H1 (cell line): Measurements from ENCODE around the gene LSM14B. TPM values are rescaled to one million over a fixed set of nuclear protein-coding genes. Genes with fewer than 3 reads are reported as not detected.

Experiments used
- CTCF ChIA-PET: fragments of 300-600 bp; sonication (Branson Sonifier 250); formaldehyde crosslinking; loops from one replicate; lab custom pipeline; 2021; ENCODE audit not compliant: partially characterized antibody; lab: Charles Lee
- POLR2A ChIA-PET: fragments of 300-600 bp; sonication (Branson Sonifier 250); formaldehyde crosslinking; loops from one replicate; lab custom pipeline; 2021; ENCODE audit warnings: inconsistent platforms; ENCODE audit not compliant: partially characterized antibody; lab: Charles Lee
- DNase-seq, 2 experiments: peaks; one replicate each; pipeline versions ENCODE4 v3.0.0 to v3.0.0-alpha.2; 2010 to 2022; ENCODE audit warnings: low spot score in 2 of 2, low read depth in 1 of 2, mixed read lengths in 1 of 2
- FAIRE-seq: peaks from 2 replicates; lab custom pipeline; 2011; peaks lifted over from hg19 to GRCh38; lab: Jason Lieb, UNC
- H2AFZ ChIP-seq: 2 replicates; pipeline ENCODE4 v1.8.1; 2012; ENCODE audit warnings: low read length, inconsistent platforms
- H2AK5ac ChIP-seq: 2 replicates; pipeline ENCODE4 v1.6.1; 2013; ENCODE audit warnings: low read depth, low read length
- H2BK120ac ChIP-seq: replicated peaks from 2 replicates; pipeline ENCODE3; 2013; ENCODE audit warnings: low read depth, low read length, inconsistent platforms
- H2BK12ac ChIP-seq: 2 replicates; pipeline ENCODE4 v1.6.1; 2013; ENCODE audit warnings: low read depth, low read length
- H2BK15ac ChIP-seq: 2 replicates; pipeline ENCODE4 v1.6.1; 2013; ENCODE audit warnings: low read length
- H2BK20ac ChIP-seq: 2 replicates; pipeline ENCODE4 v1.6.1; 2013; ENCODE audit warnings: low read length
- H2BK5ac ChIP-seq: 2 replicates; pipeline ENCODE4 v1.6.1; 2013; ENCODE audit warnings: low read depth, low read length
- H3K14ac ChIP-seq: 2 replicates; pipeline ENCODE4 v1.6.1; 2013; ENCODE audit warnings: inconsistent platforms; ENCODE audit not compliant: insufficient read length
- H3K18ac ChIP-seq: 2 replicates; pipeline ENCODE4 v1.6.1; 2013; ENCODE audit warnings: low read length; ENCODE audit errors: extremely low read depth
- H3K23ac ChIP-seq: 2 replicates; pipeline ENCODE4 v1.6.1; 2013; ENCODE audit warnings: inconsistent platforms; ENCODE audit not compliant: insufficient read length
- H3K23me2 ChIP-seq: 2 replicates; pipeline ENCODE4 v1.6.1; 2013; ENCODE audit warnings: low read depth, low read length
- H3K27ac ChIP-seq: 2 replicates; pipeline ENCODE4 v1.6.1; 2011; ENCODE audit warnings: low read depth, low read length, inconsistent platforms
- H3K27me3 ChIP-seq, 4 experiments: replicated peaks in 1 of 4; 1 replicate in 1 of 4; 2 replicates in 3 of 4; pipeline versions ENCODE4 v1.6.1 to v1.8.1; 2011 to 2013; ENCODE audit warnings: low read length in 3 of 4, mild to moderate bottlenecking in 3 of 4, inconsistent platforms in 2 of 4, mixed read lengths in 2 of 4, moderate library complexity in 1 of 4; ENCODE audit not compliant: control insufficient read depth in 3 of 4, insufficient read depth in 3 of 4; ENCODE audit errors: extremely low read depth in 1 of 4
- H3K36me3 ChIP-seq, 4 experiments: 2 replicates each; pipeline versions ENCODE4 v1.6.1 to v1.8.1; 2011 to 2013; ENCODE audit warnings: mild to moderate bottlenecking in 4 of 4, low read length in 3 of 4, moderate library complexity in 2 of 4, control low read depth in 1 of 4, inconsistent platforms in 1 of 4; ENCODE audit not compliant: insufficient read depth in 4 of 4, control insufficient read depth in 2 of 4
- H3K4ac ChIP-seq: replicated peaks from 2 replicates; pipeline ENCODE3; 2013; ENCODE audit warnings: low read length, low read depth, mixed read lengths, inconsistent platforms; ENCODE audit not compliant: insufficient read length
- H3K4me1 ChIP-seq, 4 experiments: replicated peaks in 1 of 4; 1 replicate in 1 of 4; 2 replicates in 3 of 4; pipeline versions ENCODE4 v1.6.1 to v1.8.1; 2011 to 2013; ENCODE audit warnings: low read length in 3 of 4, inconsistent platforms in 2 of 4, mixed read lengths in 1 of 4; ENCODE audit not compliant: insufficient read depth in 4 of 4, control insufficient read depth in 3 of 4
- H3K4me2 ChIP-seq, 2 experiments: 2 replicates each; pipeline versions ENCODE4 v1.6.1 to v1.8.1; 2011 to 2013; ENCODE audit warnings: low read depth in 2 of 2, low read length in 2 of 2, control low read depth in 1 of 2, inconsistent platforms in 1 of 2, mild to moderate bottlenecking in 1 of 2; ENCODE audit not compliant: insufficient read depth in 1 of 2
- H3K4me3 ChIP-seq, 4 experiments: fragments of 200-600, 300-600 bp in 1 of 4; sonication (generic), shearing (Covaris generic), sonication (Bioruptor Twin) in 1 of 4; 2 replicates each; pipeline versions ENCODE4 v1.5.1 to v1.8.1; 2011 to 2016; ENCODE audit warnings: low read length in 4 of 4, low read depth in 3 of 4, control low read depth in 2 of 4, inconsistent platforms in 2 of 4, mild to moderate bottlenecking in 2 of 4, mixed read lengths in 1 of 4, moderate library complexity in 1 of 4; ENCODE audit not compliant: insufficient read depth in 2 of 4; ENCODE audit errors: extremely low read depth in 1 of 4
- H3K56ac ChIP-seq: replicated peaks from 2 replicates; pipeline ENCODE3; 2013; ENCODE audit warnings: low read depth, mild to moderate bottlenecking, mixed read lengths, low read length, inconsistent platforms; ENCODE audit not compliant: insufficient read length
- H3K79me1 ChIP-seq: 2 replicates; pipeline ENCODE4 v1.6.1; 2013; ENCODE audit warnings: low read depth, low read length, control low read depth
- H3K79me2 ChIP-seq, 2 experiments: 2 replicates each; pipeline versions ENCODE4 v1.6.1 to v1.8.1; 2012 to 2013; ENCODE audit warnings: low read length in 2 of 2, mild to moderate bottlenecking in 2 of 2, inconsistent platforms in 1 of 2; ENCODE audit not compliant: insufficient read depth in 2 of 2, control insufficient read depth in 1 of 2
- H3K9ac ChIP-seq, 4 experiments: replicated peaks in 1 of 4; 1 replicate in 1 of 4; 2 replicates in 3 of 4; pipeline versions ENCODE4 v1.6.1 to v1.8.1; 2011 to 2013; ENCODE audit warnings: low read depth in 3 of 4, low read length in 3 of 4, control low read depth in 2 of 4, mild to moderate bottlenecking in 2 of 4, moderate library complexity in 2 of 4, inconsistent platforms in 1 of 4; ENCODE audit errors: extremely low read depth in 1 of 4
- H3K9me3 ChIP-seq, 2 experiments: 2 replicates each; pipeline versions ENCODE4 v1.6.1 to v1.8.1; 2012 to 2013; ENCODE audit warnings: mild to moderate bottlenecking in 2 of 2, moderate library complexity in 2 of 2, control low read depth in 1 of 2, inconsistent platforms in 1 of 2, low read depth in 1 of 2, low read length in 1 of 2, mixed read lengths in 1 of 2; ENCODE audit not compliant: insufficient read depth in 2 of 2
- H4K20me1 ChIP-seq, 2 experiments: replicated peaks in 1 of 2; 2 replicates each; pipeline versions ENCODE3 to v1.8.1; 2011 to 2013; ENCODE audit warnings: inconsistent platforms in 2 of 2, low read length in 2 of 2, mild to moderate bottlenecking in 1 of 2; ENCODE audit not compliant: insufficient read depth in 2 of 2, control insufficient read depth in 1 of 2
- H4K5ac ChIP-seq: 2 replicates; pipeline ENCODE4 v1.6.1; 2013; ENCODE audit warnings: low read length, low read depth, mixed read lengths, inconsistent platforms; ENCODE audit not compliant: insufficient read length
- H4K8ac ChIP-seq: 2 replicates; pipeline ENCODE4 v1.8.0; 2013; ENCODE audit warnings: mild to moderate bottlenecking, moderate library complexity, low read length, inconsistent platforms; ENCODE audit not compliant: insufficient read depth; ENCODE audit errors: extremely low read depth
- H4K91ac ChIP-seq: replicated peaks from 2 replicates; pipeline ENCODE3; 2013; ENCODE audit warnings: low read length, mixed read lengths, inconsistent platforms; ENCODE audit not compliant: insufficient read length
- BRCA1 ChIP-seq: IDR thresholded peaks from 2 replicates; pipeline ENCODE4 v1.6.1; 2012; ENCODE audit warnings: low read depth, low read length, improper control_type of control experiment
- CHD1 ChIP-seq: IDR thresholded peaks from 2 replicates; pipeline ENCODE4 v1.6.1; 2012; ENCODE audit warnings: low read depth, low read length, improper control_type of control experiment
- JUN ChIP-seq: IDR thresholded peaks from 2 replicates; pipeline ENCODE4 v1.6.1; 2011; ENCODE audit warnings: low read depth, mild to moderate bottlenecking, improper control_type of control experiment, low read length
- KDM1A ChIP-seq: fragments of 200-600, 300-600 bp; sonication (generic); IDR thresholded peaks from 2 replicates; pipeline ENCODE4 v1.7.1; 2016; ENCODE audit warnings: mild to moderate bottlenecking, low read length, borderline replicate concordance
- MAX ChIP-seq: IDR thresholded peaks from 2 replicates; pipeline ENCODE4 v1.6.1; 2012; ENCODE audit warnings: inconsistent platforms
- WGBS, 2 experiments: shearing (Covaris generic) in 1 of 2; methylation state at CpG; one replicate each; pipeline versions ENCODE4 v1.1.6 to v1.1.7; 2013 to 2015; ENCODE audit warnings: low lambda C conversion rate in 2 of 2, mixed read lengths in 2 of 2, inconsistent platforms in 1 of 2, low coverage in 1 of 2, missing lambda C conversion rate in 1 of 2; ENCODE audit not compliant: insufficient replicate concordance in 2 of 2, insufficient coverage in 1 of 2, insufficient read length in 1 of 2; ENCODE audit errors: extremely low coverage in 1 of 2, missing lambda C conversion rate in 1 of 2; 5-methylcytosine and 5-hydroxymethylcytosine counted together
- polyA plus RNA-seq, 7 experiments: library from polyadenylated mRNA; depleted of rRNA in 3 of 7; stranded (reverse) in 5 of 7; unstranded in 2 of 7; fragments of >200 nt in 5 of 7; fragments of 200-250 nt in 2 of 7; gene quantifications; 1 replicate in 5 of 7; 2 replicates in 1 of 7; 4 replicates in 1 of 7; pipeline versions ENCODE4 v1.2.1 to v1.2.3, GENCODE V29; 2011 to 2013; ENCODE audit warnings: missing spikeins in 2 of 7, mixed read lengths in 2 of 7
- total RNA-seq: library from RNA; stranded (reverse); fragmentation: NEBNext Ultra II Directional; extraction: Animal tissue kit (Norgen Biotek cat#: 25700); gene quantifications from 2 replicates; pipeline ENCODE4 v1.2.1, GENCODE V29; 2021

The LSM14B gene
- total and polyA plus RNA-seq, 2 of the 8 experiments (the other 6 are each of a cell fraction or from before 2014, with no cell fraction given): 58.3 to 65.6 TPM

- Histone ChIP-seq H2BK15ac (no peak overlapping the region), H3K23ac (no peak overlapping the region), H4K91ac (no peak overlapping the region)
- WGBS, 2 experiments: 94% methylated on average over 19 of the region's 19 CpGs; no CpG with 5 or more reads in 1 of the 2 experiments
- CTCF ChIA-PET: interaction anchor here (2.0 kb wide), 1 partner anchor 12 kb away, joined by 6 read pairs; no protein-coding TSS in a partner anchor
- no peak for TF ChIP-seq CHD1
- no peak for TF ChIP-seq KDM1A
- TF ChIP-seq BRCA1: no peak
- TF ChIP-seq MAX: no peak
- no peak for TF ChIP-seq JUN
- TF ChIP-seq, all 59 proteins: peak for 0
- Histone ChIP-seq H3K18ac (no peak overlapping the region), H3K14ac (no peak overlapping the region), H4K5ac (no peak overlapping the region), H2BK20ac (no peak overlapping the region), H3K9me3 (no peaks in the 10 kb centered on the region), H3K23me2 (peaks cover 3% of the 10 kb centered on the region), H3K4me3 (no peak overlapping the region), H3K79me1 (peaks cover 2% of the 10 kb centered on the region; the same call in 1 of the 2 replicates), H2AFZ (no peak overlapping the region), H2BK5ac (no peak overlapping the region), H4K8ac (no peak overlapping the region; the same call in 1 of the 2 replicates), H4K20me1 (peaks cover 0 to 4% of the 10 kb centered on the region in 2 experiments), H2BK12ac (no peak overlapping the region), H2BK120ac (no peak overlapping the region), H3K9ac (no peak overlapping the region), H3K36me3 (peaks cover 2 to 21% (median 11%) of the 10 kb centered on the region in 4 experiments; a peak in 6 of 8 replicates), H3K56ac (no peak overlapping the region), H3K4me1 (peaks cover 0 to 2% (median 0%) of the 10 kb centered on the region in 4 experiments; a peak in 2 of 7 replicates), H3K27ac (no peak overlapping the region), H3K4me2 (no peak overlapping the region), H2AK5ac (no peak overlapping the region), H3K79me2 (peaks cover 2 to 5% of the 10 kb centered on the region in 2 experiments; a peak in 3 of 4 replicates), H3K27me3 (no peaks in the 10 kb centered on the region), H3K4ac (no peak overlapping the region)
- DNase-seq: no peak
- no peak for FAIRE-seq
- POLR2A ChIA-PET: no interaction called here
Observed at GRCh38 chr20:62178316-62179161, 56.3 kb downstream of the LSM14B start.
